Measurements from ENCODE around the gene CCNA2. TPM values are rescaled to one million over a fixed set of nuclear protein-coding genes. Genes with fewer than 3 reads are reported as not detected.

CCNA2 gene
- total and polyA plus RNA-seq, 8 donors, result 3.5 to 63.7 (median 30.1) TPM

- TF ChIP-seq, protein P1, sequence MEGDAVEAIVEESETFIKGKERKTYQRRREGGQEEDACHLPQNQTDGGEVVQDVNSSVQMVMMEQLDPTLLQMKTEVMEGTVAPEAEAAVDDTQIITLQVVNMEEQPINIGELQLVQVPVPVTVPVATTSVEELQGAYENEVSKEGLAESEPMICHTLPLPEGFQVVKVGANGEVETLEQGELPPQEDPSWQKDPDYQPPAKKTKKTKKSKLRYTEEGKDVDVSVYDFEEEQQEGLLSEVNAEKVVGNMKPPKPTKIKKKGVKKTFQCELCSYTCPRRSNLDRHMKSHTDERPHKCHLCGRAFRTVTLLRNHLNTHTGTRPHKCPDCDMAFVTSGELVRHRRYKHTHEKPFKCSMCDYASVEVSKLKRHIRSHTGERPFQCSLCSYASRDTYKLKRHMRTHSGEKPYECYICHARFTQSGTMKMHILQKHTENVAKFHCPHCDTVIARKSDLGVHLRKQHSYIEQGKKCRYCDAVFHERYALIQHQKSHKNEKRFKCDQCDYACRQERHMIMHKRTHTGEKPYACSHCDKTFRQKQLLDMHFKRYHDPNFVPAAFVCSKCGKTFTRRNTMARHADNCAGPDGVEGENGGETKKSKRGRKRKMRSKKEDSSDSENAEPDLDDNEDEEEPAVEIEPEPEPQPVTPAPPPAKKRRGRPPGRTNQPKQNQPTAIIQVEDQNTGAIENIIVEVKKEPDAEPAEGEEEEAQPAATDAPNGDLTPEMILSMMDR (IDR thresholded peaks at IDR 0.05), result no peak
- Histone ChIP-seq H3K36me3 (peaks cover 0 to 30% of the 10 kb centered on the region in 2 donors), H3K27me3 (no peaks in the 10 kb centered on the region), H3K4me1 (peaks cover 4 to 27% of the 10 kb centered on the region in 2 donors), H3K27ac (peak overlapping the region; percentile 91 to 97), H3K9me3 (no peaks in the 10 kb centered on the region), H3K4me3 (peak overlapping the region; percentile 86 to 88)
- intact Hi-C loops (cut with DNase I), result no loop called here
- ATAC-seq (peak; percentile 45), DNase-seq (no peak)
Observed at GRCh38 chr4:121800638-121800960, 23.1 kb downstream of the CCNA2 start.

GRCh38 chr4:121799867-121800501 is 23.7 kb downstream of the CCNA2 start:
- peaks cover 0 to 24% of the 10 kb centered on the region in 2 donors for H3K36me3 ChIP-seq
- intact Hi-C loops (cut with DNase I), result no loop called here
- no peak for DNase-seq
- TF ChIP-seq, protein P1 (IDR thresholded peaks at IDR 0.05), result no peak
- peaks cover 4 to 27% of the 10 kb centered on the region in 2 donors for H3K4me1 ChIP-seq
- peak overlapping the region in 1 of 2 donors; percentile 88 for H3K4me3 ChIP-seq
- peak; percentile 64 for ATAC-seq
- H3K9me3 ChIP-seq, result no peaks in the 10 kb centered on the region
- H3K27ac ChIP-seq, result peak overlapping the region; percentile 91 to 97
- no peaks in the 10 kb centered on the region for H3K27me3 ChIP-seq

- ATAC-seq, result no peak
- no peaks in the 10 kb centered on the region for H3K27me3 ChIP-seq
- peaks cover 4 to 27% of the 10 kb centered on the region in 2 donors for H3K4me1 ChIP-seq
- intact Hi-C loops (cut with DNase I), result no loop called here
- no peak overlapping the region for H3K4me3 ChIP-seq
- H3K9me3 ChIP-seq, result no peaks in the 10 kb centered on the region
- H3K27ac ChIP-seq, result peak overlapping the region in 1 of 2 donors; percentile 91
- TF ChIP-seq, protein P1 (IDR thresholded peaks at IDR 0.05), result no peak
- DNase-seq, result no peak
- peaks cover 0 to 18% of the 10 kb centered on the region in 2 donors for H3K36me3 ChIP-seq
Observed at GRCh38 chr4:121799208-121799823, 24.4 kb downstream of the CCNA2 start.

GRCh38 chr4:121796283-121796682 is 27.4 kb downstream of the CCNA2 start:
- Histone ChIP-seq H3K27ac (no peak overlapping the region), H3K4me3 (no peak overlapping the region), H3K9me3 (no peaks in the 10 kb centered on the region), H3K27me3 (no peaks in the 10 kb centered on the region), H3K36me3 (no peaks in the 10 kb centered on the region), H3K4me1 (peaks cover 0 to 14% of the 10 kb centered on the region in 2 donors)
- ATAC-seq (no peak), DNase-seq (no peak)
- intact Hi-C loops (cut with DNase I), result no loop called here
- TF ChIP-seq, protein P1 (IDR thresholded peaks at IDR 0.05), result no peak

GRCh38 chr4:121794505-121795188 is 29.0 kb downstream of the CCNA2 start:
- intact Hi-C loops (cut with DNase I), result no loop called here
- peaks cover 0 to 5% of the 10 kb centered on the region in 2 donors for H3K4me1 ChIP-seq
- no peaks in the 10 kb centered on the region for H3K9me3 ChIP-seq
- peak; percentile 87 for ATAC-seq
- H3K27me3 ChIP-seq, result no peaks in the 10 kb centered on the region
- H3K36me3 ChIP-seq, result no peaks in the 10 kb centered on the region
- DNase-seq, result peak in 1 of 4 donors; percentile 19
- TF ChIP-seq, protein P1 (IDR thresholded peaks at IDR 0.05), result no peak
- no peak overlapping the region for H3K27ac ChIP-seq
- no peak overlapping the region for H3K4me3 ChIP-seq
